HEK293 (cell line): ENCODE results near the gene STAC.

Source experiments
- CTCF ChIP-seq: fragments of 450-650 bp; formaldehyde crosslinking; IDR thresholded peaks from 2 replicates; pipeline ENCODE4 v1.5.1; 2016; ENCODE audit warnings: missing biosample characterization, missing genetic modification characterization
- ZBTB1 ChIP-seq: fragments of 450-650 bp; formaldehyde crosslinking; IDR thresholded peaks from 2 replicates; pipeline ENCODE4 v1.5.1; 2016; ENCODE audit warnings: missing biosample characterization, missing genetic modification characterization
- ZNF274 ChIP-seq, 2 experiments: fragments of 200-500 bp in 1 of 2; fragments of 450-650 bp in 1 of 2; sonication (Bioruptor generic) in 1 of 2; formaldehyde crosslinking in 1 of 2; IDR thresholded peaks; 2 replicates each; pipeline versions ENCODE4 v1.5.1 to v1.6.1; 2014 to 2016; ENCODE audit warnings: borderline replicate concordance in 1 of 2, inconsistent platforms in 1 of 2, low read length in 1 of 2, missing biosample characterization in 1 of 2, missing genetic modification characterization in 1 of 2
- ZNF292 ChIP-seq: fragments of 450-650 bp; formaldehyde crosslinking; IDR thresholded peaks from 2 replicates; pipeline ENCODE4 v1.5.1; 2016; ENCODE audit warnings: low read depth, missing biosample characterization, missing genetic modification characterization, borderline replicate concordance

- TF ChIP-seq CTCF (tag by site-specific recombination) (no peak), ZNF292 (tag by site-specific recombination) (no peak), ZNF274 (IDR thresholded peaks at IDR 0.05; ENCODE audit: low read length) (no peak), ZNF274 (tag by site-specific recombination; IDR thresholded peaks at IDR 0.05; ENCODE audit: borderline replicate concordance) (no peak), ZBTB1 (tag by site-specific recombination) (no peak)
Measured at GRCh38 chr3:36512555-36512954, 132.3 kb downstream of the STAC start.
